Neural cell (in vitro differentiated cells): Measurements from ENCODE around the gene LAYN.

Experiments used
- EP300 ChIP-seq: fragments of 450-650 bp; conservative IDR thresholded peaks from 2 replicates; pipeline ENCODE4 v1.6.1; 2014; ENCODE audit warnings: antibody characterized with exemption, mild to moderate bottlenecking, moderate library complexity; ENCODE audit not compliant: poor library complexity, severe bottlenecking
- POLR2AphosphoS5 ChIP-seq: IDR thresholded peaks from 2 replicates; pipeline ENCODE4 v1.6.1; 2012
- RAD21 ChIP-seq: fragments of 450-650 bp; conservative IDR thresholded peaks from 2 replicates; pipeline ENCODE4 v1.6.1; 2014; ENCODE audit warnings: antibody characterized with exemption, mild to moderate bottlenecking, moderate library complexity

GRCh38 chr11:111559800-111560464 lies 19.4 kb downstream of the LAYN start:
- no peak for TF ChIP-seq RAD21
- no peak for TF ChIP-seq POLR2AphosphoS5
- no peak for TF ChIP-seq EP300
